H1 (cell line): Measurements from ENCODE around the gene MXRA8. TPM values are rescaled to one million over a fixed set of nuclear protein-coding genes. Genes with fewer than 3 reads are reported as not detected.

ENCODE experiments used
- CTCF ChIA-PET: fragments of 300-600 bp; sonication (Branson Sonifier 250); formaldehyde crosslinking; loops from one replicate; lab custom pipeline; 2021; ENCODE audit not compliant: partially characterized antibody; lab: Charles Lee
- POLR2A ChIA-PET: fragments of 300-600 bp; sonication (Branson Sonifier 250); formaldehyde crosslinking; loops from one replicate; lab custom pipeline; 2021; ENCODE audit warnings: inconsistent platforms; ENCODE audit not compliant: partially characterized antibody; lab: Charles Lee
- DNase-seq, 2 experiments: peaks; one replicate each; pipeline versions ENCODE4 v3.0.0 to v3.0.0-alpha.2; 2010 to 2022; ENCODE audit warnings: low spot score in 2 of 2, low read depth in 1 of 2, mixed read lengths in 1 of 2
- FAIRE-seq: peaks from 2 replicates; lab custom pipeline; 2011; peaks lifted over from hg19 to GRCh38; lab: Jason Lieb, UNC
- H2AFZ ChIP-seq: 2 replicates; pipeline ENCODE4 v1.8.1; 2012; ENCODE audit warnings: low read length, inconsistent platforms
- H2AK5ac ChIP-seq: 2 replicates; pipeline ENCODE4 v1.6.1; 2013; ENCODE audit warnings: low read depth, low read length
- H2BK120ac ChIP-seq: replicated peaks from 2 replicates; pipeline ENCODE3; 2013; ENCODE audit warnings: low read depth, low read length, inconsistent platforms
- H2BK12ac ChIP-seq: 2 replicates; pipeline ENCODE4 v1.6.1; 2013; ENCODE audit warnings: low read depth, low read length
- H2BK15ac ChIP-seq: 2 replicates; pipeline ENCODE4 v1.6.1; 2013; ENCODE audit warnings: low read length
- H2BK20ac ChIP-seq: 2 replicates; pipeline ENCODE4 v1.6.1; 2013; ENCODE audit warnings: low read length
- H2BK5ac ChIP-seq: 2 replicates; pipeline ENCODE4 v1.6.1; 2013; ENCODE audit warnings: low read depth, low read length
- H3K14ac ChIP-seq: 2 replicates; pipeline ENCODE4 v1.6.1; 2013; ENCODE audit warnings: inconsistent platforms; ENCODE audit not compliant: insufficient read length
- H3K18ac ChIP-seq: 2 replicates; pipeline ENCODE4 v1.6.1; 2013; ENCODE audit warnings: low read length; ENCODE audit errors: extremely low read depth
- H3K23ac ChIP-seq: 2 replicates; pipeline ENCODE4 v1.6.1; 2013; ENCODE audit warnings: inconsistent platforms; ENCODE audit not compliant: insufficient read length
- H3K23me2 ChIP-seq: 2 replicates; pipeline ENCODE4 v1.6.1; 2013; ENCODE audit warnings: low read depth, low read length
- H3K27ac ChIP-seq: 2 replicates; pipeline ENCODE4 v1.6.1; 2011; ENCODE audit warnings: low read depth, low read length, inconsistent platforms
- H3K27me3 ChIP-seq, 4 experiments: replicated peaks in 1 of 4; 1 replicate in 1 of 4; 2 replicates in 3 of 4; pipeline versions ENCODE4 v1.6.1 to v1.8.1; 2011 to 2013; ENCODE audit warnings: low read length in 3 of 4, mild to moderate bottlenecking in 3 of 4, inconsistent platforms in 2 of 4, mixed read lengths in 2 of 4, moderate library complexity in 1 of 4; ENCODE audit not compliant: control insufficient read depth in 3 of 4, insufficient read depth in 3 of 4; ENCODE audit errors: extremely low read depth in 1 of 4
- H3K36me3 ChIP-seq, 4 experiments: 2 replicates each; pipeline versions ENCODE4 v1.6.1 to v1.8.1; 2011 to 2013; ENCODE audit warnings: mild to moderate bottlenecking in 4 of 4, low read length in 3 of 4, moderate library complexity in 2 of 4, control low read depth in 1 of 4, inconsistent platforms in 1 of 4; ENCODE audit not compliant: insufficient read depth in 4 of 4, control insufficient read depth in 2 of 4
- H3K4ac ChIP-seq: replicated peaks from 2 replicates; pipeline ENCODE3; 2013; ENCODE audit warnings: low read length, low read depth, mixed read lengths, inconsistent platforms; ENCODE audit not compliant: insufficient read length
- H3K4me1 ChIP-seq, 4 experiments: replicated peaks in 1 of 4; 1 replicate in 1 of 4; 2 replicates in 3 of 4; pipeline versions ENCODE4 v1.6.1 to v1.8.1; 2011 to 2013; ENCODE audit warnings: low read length in 3 of 4, inconsistent platforms in 2 of 4, mixed read lengths in 1 of 4; ENCODE audit not compliant: insufficient read depth in 4 of 4, control insufficient read depth in 3 of 4
- H3K4me2 ChIP-seq, 2 experiments: 2 replicates each; pipeline versions ENCODE4 v1.6.1 to v1.8.1; 2011 to 2013; ENCODE audit warnings: low read depth in 2 of 2, low read length in 2 of 2, control low read depth in 1 of 2, inconsistent platforms in 1 of 2, mild to moderate bottlenecking in 1 of 2; ENCODE audit not compliant: insufficient read depth in 1 of 2
- H3K4me3 ChIP-seq, 4 experiments: fragments of 200-600, 300-600 bp in 1 of 4; sonication (generic), shearing (Covaris generic), sonication (Bioruptor Twin) in 1 of 4; 2 replicates each; pipeline versions ENCODE4 v1.5.1 to v1.8.1; 2011 to 2016; ENCODE audit warnings: low read length in 4 of 4, low read depth in 3 of 4, control low read depth in 2 of 4, inconsistent platforms in 2 of 4, mild to moderate bottlenecking in 2 of 4, mixed read lengths in 1 of 4, moderate library complexity in 1 of 4; ENCODE audit not compliant: insufficient read depth in 2 of 4; ENCODE audit errors: extremely low read depth in 1 of 4
- H3K56ac ChIP-seq: replicated peaks from 2 replicates; pipeline ENCODE3; 2013; ENCODE audit warnings: low read depth, mild to moderate bottlenecking, mixed read lengths, low read length, inconsistent platforms; ENCODE audit not compliant: insufficient read length
- H3K79me1 ChIP-seq: 2 replicates; pipeline ENCODE4 v1.6.1; 2013; ENCODE audit warnings: low read depth, low read length, control low read depth
- H3K79me2 ChIP-seq, 2 experiments: 2 replicates each; pipeline versions ENCODE4 v1.6.1 to v1.8.1; 2012 to 2013; ENCODE audit warnings: low read length in 2 of 2, mild to moderate bottlenecking in 2 of 2, inconsistent platforms in 1 of 2; ENCODE audit not compliant: insufficient read depth in 2 of 2, control insufficient read depth in 1 of 2
- H3K9ac ChIP-seq, 4 experiments: replicated peaks in 1 of 4; 1 replicate in 1 of 4; 2 replicates in 3 of 4; pipeline versions ENCODE4 v1.6.1 to v1.8.1; 2011 to 2013; ENCODE audit warnings: low read depth in 3 of 4, low read length in 3 of 4, control low read depth in 2 of 4, mild to moderate bottlenecking in 2 of 4, moderate library complexity in 2 of 4, inconsistent platforms in 1 of 4; ENCODE audit errors: extremely low read depth in 1 of 4
- H3K9me3 ChIP-seq, 2 experiments: 2 replicates each; pipeline versions ENCODE4 v1.6.1 to v1.8.1; 2012 to 2013; ENCODE audit warnings: mild to moderate bottlenecking in 2 of 2, moderate library complexity in 2 of 2, control low read depth in 1 of 2, inconsistent platforms in 1 of 2, low read depth in 1 of 2, low read length in 1 of 2, mixed read lengths in 1 of 2; ENCODE audit not compliant: insufficient read depth in 2 of 2
- H4K20me1 ChIP-seq, 2 experiments: replicated peaks in 1 of 2; 2 replicates each; pipeline versions ENCODE3 to v1.8.1; 2011 to 2013; ENCODE audit warnings: inconsistent platforms in 2 of 2, low read length in 2 of 2, mild to moderate bottlenecking in 1 of 2; ENCODE audit not compliant: insufficient read depth in 2 of 2, control insufficient read depth in 1 of 2
- H4K5ac ChIP-seq: 2 replicates; pipeline ENCODE4 v1.6.1; 2013; ENCODE audit warnings: low read length, low read depth, mixed read lengths, inconsistent platforms; ENCODE audit not compliant: insufficient read length
- H4K8ac ChIP-seq: 2 replicates; pipeline ENCODE4 v1.8.0; 2013; ENCODE audit warnings: mild to moderate bottlenecking, moderate library complexity, low read length, inconsistent platforms; ENCODE audit not compliant: insufficient read depth; ENCODE audit errors: extremely low read depth
- H4K91ac ChIP-seq: replicated peaks from 2 replicates; pipeline ENCODE3; 2013; ENCODE audit warnings: low read length, mixed read lengths, inconsistent platforms; ENCODE audit not compliant: insufficient read length
- BCL11A ChIP-seq, 2 experiments: IDR thresholded peaks; one replicate each; pipeline ENCODE4 v1.6.1; 2011; ENCODE audit warnings: low read depth in 2 of 2, low read length in 2 of 2, mild to moderate bottlenecking in 2 of 2
- CBX5 ChIP-seq: fragments of 300-800, 300-1000 bp; sonication (generic); IDR thresholded peaks from 2 replicates; pipeline ENCODE4 v1.7.1; 2016; ENCODE audit warnings: antibody characterized with exemption, low read length, low read depth
- CEBPB ChIP-seq: IDR thresholded peaks from 2 replicates; pipeline ENCODE4 v1.6.1; 2012; ENCODE audit warnings: low read depth, low read length
- CTCF ChIP-seq, 3 experiments: IDR thresholded peaks; 1 replicate in 2 of 3; 2 replicates in 1 of 3; pipeline versions ENCODE4 v1.5.1 to v1.6.1; 2011; ENCODE audit warnings: low read length in 3 of 3, mild to moderate bottlenecking in 3 of 3, inconsistent platforms in 2 of 3, low read depth in 1 of 3, moderate library complexity in 1 of 3; ENCODE audit not compliant: insufficient read depth in 1 of 3; ENCODE audit errors: control extremely low read depth in 1 of 3
- JUN ChIP-seq: IDR thresholded peaks from 2 replicates; pipeline ENCODE4 v1.6.1; 2011; ENCODE audit warnings: low read depth, mild to moderate bottlenecking, improper control_type of control experiment, low read length
- POU5F1 ChIP-seq: IDR thresholded peaks from 2 replicates; pipeline ENCODE4 v1.6.1; 2011; ENCODE audit warnings: low read depth, mild to moderate bottlenecking, low read length, moderate library complexity
- RFX5 ChIP-seq: IDR thresholded peaks from 2 replicates; pipeline ENCODE4 v1.6.1; 2011; ENCODE audit warnings: low read depth, low read length, improper control_type of control experiment, borderline replicate concordance
- SAP30 ChIP-seq: fragments of 300-600 bp; sonication (generic); IDR thresholded peaks from 2 replicates; pipeline ENCODE4 v1.7.1; 2012; ENCODE audit warnings: low read length, moderate library complexity, mild to moderate bottlenecking, inconsistent platforms; ENCODE audit not compliant: insufficient read depth, insufficient replicate concordance
- SIRT6 ChIP-seq: IDR thresholded peaks from one replicate; pipeline ENCODE4 v1.7.1; 2012; ENCODE audit warnings: low read length, inconsistent platforms
- TCF12 ChIP-seq: IDR thresholded peaks from 2 replicates; pipeline ENCODE4 v1.6.1; 2011; ENCODE audit warnings: low read depth, mild to moderate bottlenecking, low read length
- WGBS, 2 experiments: shearing (Covaris generic) in 1 of 2; methylation state at CpG; one replicate each; pipeline versions ENCODE4 v1.1.6 to v1.1.7; 2013 to 2015; ENCODE audit warnings: low lambda C conversion rate in 2 of 2, mixed read lengths in 2 of 2, inconsistent platforms in 1 of 2, low coverage in 1 of 2, missing lambda C conversion rate in 1 of 2; ENCODE audit not compliant: insufficient replicate concordance in 2 of 2, insufficient coverage in 1 of 2, insufficient read length in 1 of 2; ENCODE audit errors: extremely low coverage in 1 of 2, missing lambda C conversion rate in 1 of 2; 5-methylcytosine and 5-hydroxymethylcytosine counted together
- polyA plus RNA-seq, 7 experiments: library from polyadenylated mRNA; depleted of rRNA in 3 of 7; stranded (reverse) in 5 of 7; unstranded in 2 of 7; fragments of >200 nt in 5 of 7; fragments of 200-250 nt in 2 of 7; gene quantifications; 1 replicate in 5 of 7; 2 replicates in 1 of 7; 4 replicates in 1 of 7; pipeline versions ENCODE4 v1.2.1 to v1.2.3, GENCODE V29; 2011 to 2013; ENCODE audit warnings: missing spikeins in 2 of 7, mixed read lengths in 2 of 7
- total RNA-seq: library from RNA; stranded (reverse); fragmentation: NEBNext Ultra II Directional; extraction: Animal tissue kit (Norgen Biotek cat#: 25700); gene quantifications from 2 replicates; pipeline ENCODE4 v1.2.1, GENCODE V29; 2021

Gene MXRA8
- total and polyA plus RNA-seq, 2 of the 8 experiments (the other 6 are each of a cell fraction or from before 2014, with no cell fraction given) = 10.5 to 17.2 TPM

- Histone ChIP-seq H2AK5ac (no peak overlapping the region), H4K8ac (no peak overlapping the region; the same call in 1 of the 2 replicates), H3K4me1 (peaks cover 0 to 3% (median under 1%) of the 10 kb centered on the region in 4 experiments; a peak in 5 of 7 replicates), H2BK15ac (0 out of 2 replicates have a peak overlapping the region, but pooled peaks have one; percentile 11), H3K27ac (no peak overlapping the region), H3K27me3 (no peaks in the 10 kb centered on the region; a peak in 1 of 7 replicates), H3K79me2 (0 out of 4 replicates have a peak, but pooled peaks cover 0 to 6% of the 10 kb centered on the region in 2 experiments), H3K9me3 (peaks cover 0 to 6% of the 10 kb centered on the region in 2 experiments; a peak in 2 of 4 replicates), H3K79me1 (peaks cover 10% of the 10 kb centered on the region), H3K18ac (no peak overlapping the region), H3K4me3 (no peak overlapping the region), H4K20me1 (peaks cover 7 to 31% of the 10 kb centered on the region in 2 experiments), H3K4me2 (no peak overlapping the region), H2BK5ac (peak overlapping the region; percentile 26; the same call in 1 of the 2 replicates), H2BK20ac (no peak overlapping the region), H3K23ac (no peak overlapping the region), H3K14ac (no peak overlapping the region), H2BK12ac (0 out of 2 replicates have a peak overlapping the region, but pooled peaks have one; percentile 60), H2AFZ (no peak overlapping the region), H3K36me3 (peaks cover 0 to 3% (median 0%) of the 10 kb centered on the region in 4 experiments; a peak in 1 of 8 replicates), H4K5ac (no peak overlapping the region), H2BK120ac (no peak overlapping the region), H3K56ac (no peak overlapping the region), H3K23me2 (peaks cover 3% of the 10 kb centered on the region), H3K4ac (no peak overlapping the region), H4K91ac (no peak overlapping the region), H3K9ac (no peak overlapping the region)
- TF ChIP-seq CEBPB (no peak), JUN (no peak), POU5F1 (no peak), TCF12 (no peak), BCL11A (IDR thresholded peaks at IDR 0.05; ENCODE audit: low read depth in 2 of 2, low read length in 2 of 2) (no peak), SIRT6 (no peak), SAP30 (no peak), CTCF (IDR thresholded peaks at IDR 0.05; ENCODE audit: control extremely low read depth in 1 of 3, insufficient read depth in 1 of 3, low read depth in 1 of 3, low read length in 3 of 3) (no peak), RFX5 (no peak), CBX5 (no peak)
- DNase-seq (no peak), FAIRE-seq (no peak)
- ChIA-PET POLR2A (interaction anchor here (0.6 to 9.0 kb wide), 5 partner anchors 9 to 35 kb away, joined by 3 to 134 read pairs (median 6); no protein-coding TSS in a partner anchor), CTCF (no interaction called here)
- WGBS, 2 experiments = 89% methylated on average over 14 of the region's 15 CpGs; no CpG with 5 or more reads in 1 of the 2 experiments
These were observed 27.8 kb downstream of the MXRA8 start for GRCh38 chr1:1330366-1331067.
